Trophoblast cell (in vitro differentiated cells and primary cell): Measurements from ENCODE around the gene BIRC6.

ENCODE experiments used
- DNase-seq, 2 donors: peaks; one replicate each; pipeline ENCODE4 v3.0.0-alpha.2; 2016
- H2AFZ ChIP-seq: 2 replicates; pipeline ENCODE4 v1.6.1; 2013; ENCODE audit warnings: low read length, moderate library complexity, mild to moderate bottlenecking; ENCODE audit not compliant: insufficient read depth, poor library complexity
- H2AK5ac ChIP-seq: 2 replicates; pipeline ENCODE4 v1.6.1; 2013; ENCODE audit warnings: mild to moderate bottlenecking, low read length
- H2BK120ac ChIP-seq: 2 replicates; pipeline ENCODE4 v1.6.1; 2013; ENCODE audit warnings: low read length, mild to moderate bottlenecking, moderate library complexity; ENCODE audit not compliant: insufficient read depth, poor library complexity
- H2BK12ac ChIP-seq: 2 replicates; pipeline ENCODE4 v1.6.1; 2013; ENCODE audit warnings: mild to moderate bottlenecking, low read length, moderate library complexity
- H2BK5ac ChIP-seq: 2 replicates; pipeline ENCODE4 v1.6.1; 2013; ENCODE audit warnings: low read length, low read depth, moderate library complexity, mild to moderate bottlenecking; ENCODE audit not compliant: poor library complexity
- H3K14ac ChIP-seq: 2 replicates; pipeline ENCODE4 v1.6.1; 2013; ENCODE audit warnings: mild to moderate bottlenecking, low read length
- H3K18ac ChIP-seq: 2 replicates; pipeline ENCODE4 v1.6.1; 2013; ENCODE audit warnings: mild to moderate bottlenecking, low read length
- H3K23ac ChIP-seq: 2 replicates; pipeline ENCODE4 v1.6.1; 2013; ENCODE audit warnings: low read length
- H3K27ac ChIP-seq: 2 replicates; pipeline ENCODE4 v1.5.1; 2013; ENCODE audit warnings: low read depth, mild to moderate bottlenecking, inconsistent platforms, low read length, moderate library complexity
- H3K27me3 ChIP-seq: 2 replicates; pipeline ENCODE4 v1.6.1; 2013; ENCODE audit warnings: inconsistent platforms, mild to moderate bottlenecking, low read length, moderate library complexity; ENCODE audit not compliant: insufficient read depth
- H3K36me3 ChIP-seq, 2 experiments: 1 replicate in 1 of 2; 2 replicates in 1 of 2; pipeline ENCODE4 v1.6.1; 2013; ENCODE audit warnings: low read length in 2 of 2, mild to moderate bottlenecking in 2 of 2, moderate library complexity in 1 of 2; ENCODE audit not compliant: insufficient read depth in 2 of 2, control insufficient read depth in 1 of 2
- H3K4ac ChIP-seq: 2 replicates; pipeline ENCODE4 v1.6.1; 2013; ENCODE audit warnings: low read depth, mild to moderate bottlenecking, low read length, moderate library complexity
- H3K4me1 ChIP-seq, 2 experiments: 1 replicate in 1 of 2; 2 replicates in 1 of 2; pipeline ENCODE4 v1.6.1; 2013; ENCODE audit warnings: low read length in 2 of 2, mild to moderate bottlenecking in 2 of 2, moderate library complexity in 1 of 2; ENCODE audit not compliant: insufficient read depth in 2 of 2, control insufficient read depth in 1 of 2
- H3K4me2 ChIP-seq: 2 replicates; pipeline ENCODE4 v1.6.1; 2013; ENCODE audit warnings: inconsistent platforms, mild to moderate bottlenecking, low read length, moderate library complexity
- H3K4me3 ChIP-seq: 2 replicates; pipeline ENCODE4 v1.5.1; 2013; ENCODE audit warnings: mild to moderate bottlenecking, low read depth, low read length, inconsistent platforms
- H3K79me1 ChIP-seq: one replicate; pipeline ENCODE4 v1.6.1; 2013; ENCODE audit warnings: low read length
- H3K79me2 ChIP-seq: 2 replicates; pipeline ENCODE4 v1.6.1; 2013; ENCODE audit warnings: low read length, mild to moderate bottlenecking; ENCODE audit not compliant: control insufficient read depth, insufficient read depth, poor library complexity
- H3K9ac ChIP-seq: 2 replicates; pipeline ENCODE4 v1.6.1; 2013; ENCODE audit warnings: mild to moderate bottlenecking, low read length
- H3K9me3 ChIP-seq: 2 replicates; pipeline ENCODE4 v1.6.1; 2013; ENCODE audit warnings: low read depth, mild to moderate bottlenecking, control low read depth, inconsistent platforms, low read length; ENCODE audit not compliant: insufficient read depth
- H4K12ac ChIP-seq: 2 replicates; pipeline ENCODE4 v1.6.1; 2013; ENCODE audit warnings: low read depth, mild to moderate bottlenecking, low read length, moderate library complexity
- H4K8ac ChIP-seq: 2 replicates; pipeline ENCODE4 v1.6.1; 2013; ENCODE audit warnings: low read depth, mild to moderate bottlenecking, low read length, moderate library complexity
- H4K91ac ChIP-seq: one replicate; pipeline ENCODE4 v1.6.1; 2013; ENCODE audit warnings: low read depth, mild to moderate bottlenecking, low read length, moderate library complexity
- WGBS: extraction: QIAGEN DNeasy Blood & Tissue Kit; methylation state at CpG from one replicate; pipeline ENCODE4 v1.1.7; 2013; ENCODE audit warnings: missing lambda C conversion rate; ENCODE audit not compliant: insufficient read length, insufficient coverage; ENCODE audit errors: extremely low coverage; 5-methylcytosine and 5-hydroxymethylcytosine counted together

Gene BIRC6

DNA sequence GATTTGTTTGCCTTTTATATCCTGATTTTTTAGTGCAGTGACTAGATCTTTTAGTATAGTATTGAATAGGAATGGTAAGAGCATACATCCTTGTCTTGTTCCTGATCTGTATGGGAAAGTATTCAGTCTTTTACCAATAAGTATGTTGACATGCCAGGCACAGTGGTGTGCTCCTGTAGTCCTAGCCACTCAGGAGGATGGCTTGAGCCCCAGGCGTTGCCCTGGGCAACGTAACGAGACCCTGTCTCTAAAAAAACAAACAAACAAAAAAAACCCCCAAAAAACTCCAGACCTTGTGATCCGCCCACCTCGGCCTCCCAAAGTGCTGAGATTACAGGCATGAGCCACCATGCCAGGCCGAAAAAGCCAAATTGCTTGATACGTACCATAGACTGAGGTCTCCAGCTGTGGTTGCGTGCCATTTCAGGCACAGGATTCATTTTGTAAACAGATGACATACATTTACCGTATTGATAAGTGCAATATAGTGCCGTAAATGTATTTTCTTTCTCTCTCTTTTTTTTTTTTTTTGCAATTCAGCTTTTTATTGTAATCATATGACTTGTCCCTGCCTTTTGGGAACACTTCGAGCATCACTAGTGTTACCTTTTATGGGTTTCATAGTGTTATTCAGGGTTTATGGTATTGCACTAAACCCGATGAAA is 18.5 kb downstream of the BIRC6 start:
- no peak overlapping the region for H4K8ac ChIP-seq
- no peak overlapping the region for H2AK5ac ChIP-seq
- peaks cover 3% of the 10 kb centered on the region for H3K79me2 ChIP-seq
- H3K36me3 ChIP-seq: peaks cover 0 to 2% of the 10 kb centered on the region in 2 experiments
- H3K18ac ChIP-seq: no peak overlapping the region
- no peak overlapping the region for H3K23ac ChIP-seq
- H3K4me1 ChIP-seq: peaks cover 0 to 1% of the 10 kb centered on the region in 2 experiments
- H3K4ac ChIP-seq: peak overlapping the region; percentile 84
- H3K79me1 ChIP-seq: no peaks in the 10 kb centered on the region
- no CpG with 5 or more reads among the region's 12 CpGs for WGBS
- H2AFZ ChIP-seq: no peak overlapping the region
- H2BK5ac ChIP-seq: no peak overlapping the region
- no peak overlapping the region for H4K91ac ChIP-seq
- no peak overlapping the region for H2BK120ac ChIP-seq
- H3K4me3 ChIP-seq: no peak overlapping the region
- no peaks in the 10 kb centered on the region for H3K27me3 ChIP-seq
- H3K14ac ChIP-seq: no peak overlapping the region
- H4K12ac ChIP-seq: peak overlapping the region; percentile 36
- peak in 1 of 2 donors; percentile 27 for DNase-seq
- no peak overlapping the region for H2BK12ac ChIP-seq
- no peaks in the 10 kb centered on the region for H3K9me3 ChIP-seq
- no peak overlapping the region for H3K27ac ChIP-seq
- no peak overlapping the region for H3K4me2 ChIP-seq
- H3K9ac ChIP-seq: no peak overlapping the region

DNA sequence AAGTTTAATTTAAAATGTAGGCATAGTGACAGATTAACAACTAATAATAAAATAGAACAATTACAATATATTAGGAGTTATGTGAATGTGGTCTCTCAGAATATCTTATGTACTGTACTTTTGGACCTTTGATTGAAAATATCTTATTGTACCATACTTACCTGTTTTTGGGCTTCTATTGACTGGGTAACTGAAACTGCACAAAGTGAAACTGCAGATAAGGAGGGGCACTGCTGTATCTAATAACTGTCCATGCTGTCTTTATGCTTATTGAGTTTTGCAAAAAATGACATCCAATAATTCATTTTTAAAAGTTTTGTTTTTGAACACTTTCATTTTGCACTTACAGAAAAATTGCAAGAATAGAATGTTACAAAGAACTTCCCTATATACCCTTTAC is 19.9 kb downstream of the BIRC6 start:
- Histone ChIP-seq H3K27me3 (no peaks in the 10 kb centered on the region), H3K18ac (no peak overlapping the region), H3K27ac (no peak overlapping the region), H3K4ac (no peak overlapping the region), H3K79me1 (no peaks in the 10 kb centered on the region), H3K9ac (no peak overlapping the region), H3K23ac (no peak overlapping the region), H4K8ac (no peak overlapping the region), H4K91ac (no peak overlapping the region), H3K79me2 (peaks cover 3% of the 10 kb centered on the region), H2AK5ac (no peak overlapping the region), H4K12ac (no peak overlapping the region), H3K4me3 (no peak overlapping the region), H2BK5ac (no peak overlapping the region), H2BK12ac (no peak overlapping the region), H3K4me1 (peaks cover 0 to 1% of the 10 kb centered on the region in 2 experiments), H2BK120ac (no peak overlapping the region), H3K14ac (no peak overlapping the region), H3K36me3 (peaks cover 1 to 9% of the 10 kb centered on the region in 2 experiments), H3K4me2 (no peak overlapping the region), H2AFZ (no peak overlapping the region), H3K9me3 (no peaks in the 10 kb centered on the region)
- DNase-seq: no peak

- WGBS: no CpG with 5 or more reads among the region's 1 CpG
- no peak overlapping the region for H4K8ac ChIP-seq
- H3K4me2 ChIP-seq: no peak overlapping the region
- H2AK5ac ChIP-seq: no peak overlapping the region
- H3K4me3 ChIP-seq: no peak overlapping the region
- no peak overlapping the region for H3K27ac ChIP-seq
- no peak overlapping the region for H4K91ac ChIP-seq
- H3K9ac ChIP-seq: no peak overlapping the region
- H3K36me3 ChIP-seq: peaks cover 5 to 12% of the 10 kb centered on the region in 2 experiments
- H3K18ac ChIP-seq: no peak overlapping the region
- H2BK5ac ChIP-seq: no peak overlapping the region
- no peak overlapping the region for H4K12ac ChIP-seq
- no peak for DNase-seq
- peak overlapping the region; percentile 75 for H3K4ac ChIP-seq
- H3K23ac ChIP-seq: no peak overlapping the region
- no peaks in the 10 kb centered on the region for H3K27me3 ChIP-seq
- peaks cover 0 to 1% of the 10 kb centered on the region in 2 experiments for H3K4me1 ChIP-seq
- H2BK120ac ChIP-seq: no peak overlapping the region
- H3K14ac ChIP-seq: no peak overlapping the region
- H3K9me3 ChIP-seq: no peaks in the 10 kb centered on the region
- H2BK12ac ChIP-seq: no peak overlapping the region
- no peak overlapping the region for H2AFZ ChIP-seq
- H3K79me2 ChIP-seq: peaks cover 3% of the 10 kb centered on the region
- no peaks in the 10 kb centered on the region for H3K79me1 ChIP-seq
Observed at GRCh38 chr2:32377928-32378327, 21.1 kb downstream of the BIRC6 start.

DNA sequence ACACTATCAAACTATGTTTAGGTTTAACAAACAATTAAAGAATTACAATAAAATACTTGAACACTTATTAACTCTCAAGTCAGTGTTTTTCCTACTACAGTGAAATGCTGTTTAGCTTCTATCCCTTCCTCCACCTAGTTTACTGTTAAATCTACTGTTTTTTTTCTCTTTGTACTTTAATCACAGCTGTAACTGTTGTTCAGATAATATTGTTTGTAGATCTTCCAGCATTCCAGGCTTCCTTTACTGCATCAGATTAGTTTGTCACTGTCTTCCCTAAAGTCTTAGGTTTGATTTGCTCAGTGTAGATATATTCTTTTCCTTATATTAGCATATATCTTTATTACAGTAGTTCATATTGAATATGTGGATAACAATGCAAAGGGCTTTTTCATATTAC is 22.5 kb downstream of the BIRC6 start:
- Histone ChIP-seq H3K36me3 (peaks cover 5 to 17% of the 10 kb centered on the region in 2 experiments), H3K4me1 (peaks cover 0 to 1% of the 10 kb centered on the region in 2 experiments), H3K27ac (no peak overlapping the region), H3K79me2 (peaks cover 3% of the 10 kb centered on the region), H2BK12ac (no peak overlapping the region), H4K91ac (no peak overlapping the region), H3K18ac (no peak overlapping the region), H3K79me1 (no peaks in the 10 kb centered on the region), H2AFZ (no peak overlapping the region), H3K4ac (no peak overlapping the region), H2BK120ac (no peak overlapping the region), H2BK5ac (no peak overlapping the region), H3K23ac (no peak overlapping the region), H4K12ac (no peak overlapping the region), H3K9ac (no peak overlapping the region), H3K9me3 (no peaks in the 10 kb centered on the region), H4K8ac (no peak overlapping the region), H3K14ac (no peak overlapping the region), H3K27me3 (no peaks in the 10 kb centered on the region), H2AK5ac (no peak overlapping the region), H3K4me3 (no peak overlapping the region), H3K4me2 (no peak overlapping the region)
- DNase-seq: no peak
